HG02970 (cell line): Measurements from ENCODE around the gene KIF13A.
"Not testable (repeated sequence)": the region's sequence is repeated elsewhere in the genome, so short reads cannot be mapped to it uniquely, and the experiment has no call there.

Source experiments
- ATAC-seq: cut with Tn5 transposase; IDR thresholded peaks from one replicate; pipeline ENCODE4 v1.9.1; 2021; ENCODE audit warnings: mild to moderate bottlenecking, moderate library complexity, moderate number of reproducible peaks; ENCODE audit not compliant: unreplicated experiment, low FRiP score

The KIF13A gene

GRCh38 chr6:17971128-17972073, 16.0 kb downstream of the KIF13A start:
- ATAC-seq = no peak

DNA sequence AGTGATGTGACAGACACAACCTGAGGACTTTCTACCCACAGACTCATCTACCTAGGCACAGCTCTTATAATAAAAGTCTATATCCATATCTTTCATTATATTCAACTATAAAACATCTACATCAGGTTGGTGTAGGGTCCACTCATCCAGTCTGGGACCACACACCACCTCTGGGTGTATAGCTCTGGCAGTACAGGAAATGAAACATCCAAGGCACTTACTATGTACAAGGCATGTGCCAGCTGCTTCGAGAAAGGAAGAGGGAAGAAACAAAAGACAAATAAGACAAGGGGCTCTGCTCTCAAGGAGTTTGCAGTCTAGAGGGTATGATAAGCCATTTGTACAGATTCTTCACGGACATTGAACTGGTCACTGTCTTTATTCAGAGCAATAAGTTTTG, 18.6 kb downstream of the KIF13A start:
- no peak for ATAC-seq

DNA sequence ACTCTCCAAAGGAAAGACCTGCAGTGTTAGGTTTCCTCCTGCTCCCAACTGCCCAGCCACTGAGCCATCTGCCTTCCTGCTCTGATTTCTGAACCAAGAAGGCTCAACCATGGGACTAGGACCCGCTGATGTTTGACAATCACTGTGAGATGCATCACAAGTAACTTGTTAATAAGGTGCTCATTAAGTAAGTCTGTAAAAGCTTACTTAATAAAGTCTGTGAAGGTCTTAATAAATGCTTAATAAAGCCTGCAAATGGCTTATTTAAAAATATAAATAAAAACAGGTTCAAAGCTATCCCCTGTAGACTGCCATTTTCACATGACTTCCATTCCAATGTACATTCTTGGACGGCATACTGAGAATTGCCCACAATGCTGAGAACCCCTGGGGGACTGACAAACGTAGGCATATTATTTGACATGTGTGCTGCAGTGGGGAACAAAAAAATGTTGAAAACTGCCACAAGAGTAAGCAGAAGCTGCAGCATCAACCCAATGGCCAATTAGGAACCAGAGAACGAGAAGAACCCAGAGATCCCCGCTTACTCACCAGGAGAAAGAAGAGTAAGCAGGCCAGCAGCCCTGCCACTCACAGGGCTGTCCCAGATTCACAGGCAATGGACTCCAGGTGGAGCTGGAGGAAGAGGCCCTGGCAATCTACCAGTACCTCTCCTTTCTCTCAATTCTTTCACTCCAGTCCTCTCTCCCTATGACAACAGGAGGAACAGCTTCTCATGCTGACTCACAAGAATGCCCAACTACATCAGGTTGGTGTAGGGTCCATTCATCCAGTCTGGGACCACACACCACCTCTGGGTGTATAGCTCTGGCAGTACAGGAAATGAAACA, 19.5 kb downstream of the KIF13A start:
- ATAC-seq = no peak

GRCh38 chr6:17966451-17966850, 21.0 kb downstream of the KIF13A start:
- ATAC-seq = no peak

- no peak for ATAC-seq
These were observed 22.0 kb downstream of the KIF13A start for GRCh38 chr6:17965397-17965796.

GRCh38 chr6:17964633-17965032, 22.8 kb downstream of the KIF13A start:
- no peak for ATAC-seq

DNA sequence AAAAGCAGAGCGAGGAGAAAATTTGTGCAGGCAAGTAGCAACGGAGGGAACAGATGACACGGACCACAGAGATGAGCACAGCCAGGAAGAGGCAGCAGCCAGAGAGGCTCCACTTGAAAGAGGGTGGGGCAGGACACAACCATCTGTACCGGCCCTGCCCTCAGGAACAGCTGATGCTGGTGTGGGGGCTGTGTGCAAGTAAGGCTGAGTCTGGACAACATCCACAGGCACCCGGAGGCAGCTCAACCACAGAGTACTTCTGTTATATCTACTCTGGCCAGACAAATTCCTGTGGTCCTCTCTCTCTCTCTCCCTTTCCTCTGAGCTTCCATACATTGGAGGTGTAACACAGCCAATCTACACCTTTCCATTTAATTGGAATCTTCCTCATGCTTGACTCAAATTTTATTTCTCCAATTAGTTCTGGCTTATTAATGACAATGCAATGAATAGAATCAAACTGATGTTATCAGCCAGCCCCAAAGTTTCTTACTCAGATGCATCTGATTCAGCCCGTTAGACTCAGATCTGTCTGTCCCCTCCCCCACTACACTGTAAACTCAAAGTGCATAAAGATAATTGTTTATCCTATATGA, 24.9 kb downstream of the KIF13A start:
- ATAC-seq = no peak

DNA sequence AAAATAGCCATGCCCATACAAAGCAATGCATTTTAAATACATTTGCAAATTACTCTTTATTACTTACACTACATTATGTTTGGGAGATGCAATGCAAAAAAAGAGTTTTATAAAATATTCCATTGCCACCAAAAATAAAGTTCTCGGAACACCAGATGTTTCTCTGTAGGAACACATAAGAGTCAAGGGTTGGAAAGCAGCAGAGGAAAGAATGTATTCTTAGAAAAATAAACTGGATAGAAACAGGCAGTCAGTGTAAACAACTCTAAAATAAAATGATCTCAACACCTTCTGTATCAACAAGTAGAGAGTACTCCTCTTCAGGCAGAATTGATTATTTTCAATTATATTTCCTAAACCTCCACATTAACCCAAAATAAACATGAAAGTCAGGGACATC, 28.1 kb downstream of the KIF13A start:
- ATAC-seq = no peak

DNA sequence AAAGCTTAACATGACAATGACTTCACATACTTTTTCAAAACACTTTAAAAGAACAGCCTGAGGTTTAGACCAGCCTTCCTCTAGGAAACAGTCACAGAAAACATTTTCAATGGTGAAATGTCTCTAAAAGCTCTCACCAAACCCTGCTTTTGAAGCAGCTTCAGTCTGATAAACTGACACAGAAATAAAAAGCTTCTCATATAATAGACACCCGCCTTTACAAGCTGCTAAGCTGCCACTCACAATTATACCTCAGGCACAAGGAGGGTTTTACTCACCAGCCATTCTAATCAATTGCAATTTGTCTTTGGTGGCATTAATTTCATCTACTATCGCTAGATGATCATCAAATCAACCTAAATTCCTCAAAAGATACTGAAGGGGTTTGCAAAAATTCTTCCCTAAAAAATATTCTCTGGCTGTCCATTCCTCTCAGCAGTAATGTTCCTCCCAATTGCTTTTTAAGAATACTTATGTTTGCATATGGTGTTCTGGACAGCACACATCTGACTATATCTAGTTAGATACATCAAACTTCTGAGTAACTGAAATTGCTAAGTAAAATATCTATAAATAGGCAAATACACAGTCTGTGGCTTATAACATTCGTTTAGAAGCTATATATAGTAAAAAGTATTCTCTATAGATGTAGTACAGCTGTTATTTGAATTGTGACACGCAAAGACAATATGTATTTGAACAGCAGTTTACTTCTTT, 29.4 kb downstream of the KIF13A start:
- no peak for ATAC-seq

DNA sequence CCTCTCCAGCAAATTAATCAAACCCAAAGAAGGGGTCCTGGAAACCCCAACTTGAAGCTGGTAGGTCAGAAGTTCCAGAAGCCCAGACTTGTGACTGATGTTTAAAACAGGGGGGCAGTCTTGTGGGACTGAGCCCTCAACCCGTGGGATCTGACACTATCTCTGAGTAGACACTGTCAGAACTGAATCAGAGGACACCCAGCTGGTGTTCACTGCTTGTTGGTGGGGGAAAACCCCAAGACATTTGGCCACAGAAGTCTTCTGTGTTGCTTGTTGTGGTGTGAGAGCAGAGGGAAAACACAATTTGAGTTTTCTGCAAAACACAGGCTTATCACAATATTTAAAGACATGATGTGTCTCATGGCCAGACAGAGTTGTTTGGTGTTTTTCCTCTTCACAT, 29.9 kb downstream of the KIF13A start:
- ATAC-seq = no peak

DNA sequence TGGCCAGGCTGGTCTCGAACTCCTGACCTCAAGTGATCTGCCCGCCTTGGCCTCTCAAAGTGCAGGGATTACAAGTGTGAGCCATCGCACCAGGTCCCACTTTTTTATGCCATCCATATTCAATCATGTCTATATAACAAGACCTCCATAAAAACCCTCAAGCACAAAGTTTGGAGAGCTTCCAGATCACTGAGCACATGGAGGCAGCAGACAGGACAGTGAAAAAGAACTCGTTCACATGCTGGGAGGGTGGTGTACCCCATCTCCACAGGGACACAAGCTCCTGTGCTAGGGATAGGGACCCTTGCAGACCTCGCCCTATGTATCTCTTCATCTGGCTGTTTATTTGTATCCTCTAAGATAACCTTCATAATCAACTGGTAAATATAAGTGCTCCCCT, 30.3 kb downstream of the KIF13A start:
- no peak for ATAC-seq

GRCh38 chr6:17950095-17950494, 37.3 kb downstream of the KIF13A start:
- ATAC-seq = no peak

DNA sequence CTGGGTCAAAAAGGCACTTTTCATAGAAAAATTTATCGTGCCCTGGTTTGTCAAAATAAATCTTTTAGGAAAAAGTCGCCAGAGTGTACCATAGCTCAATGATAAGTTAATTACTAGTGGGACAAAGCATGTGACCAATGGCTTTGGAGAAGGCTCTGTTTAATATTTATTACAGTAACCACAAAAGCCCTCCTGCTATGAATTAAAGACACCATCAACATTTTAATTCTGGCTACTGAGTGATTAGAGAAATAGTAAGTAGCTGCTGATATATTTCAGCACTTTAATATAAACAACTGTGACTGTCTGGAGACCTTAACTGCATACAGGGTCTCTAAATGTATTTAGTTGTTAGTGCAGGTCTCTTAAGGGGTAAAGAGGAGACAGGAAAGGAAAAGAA, 38.3 kb downstream of the KIF13A start:
- no peak for ATAC-seq

DNA sequence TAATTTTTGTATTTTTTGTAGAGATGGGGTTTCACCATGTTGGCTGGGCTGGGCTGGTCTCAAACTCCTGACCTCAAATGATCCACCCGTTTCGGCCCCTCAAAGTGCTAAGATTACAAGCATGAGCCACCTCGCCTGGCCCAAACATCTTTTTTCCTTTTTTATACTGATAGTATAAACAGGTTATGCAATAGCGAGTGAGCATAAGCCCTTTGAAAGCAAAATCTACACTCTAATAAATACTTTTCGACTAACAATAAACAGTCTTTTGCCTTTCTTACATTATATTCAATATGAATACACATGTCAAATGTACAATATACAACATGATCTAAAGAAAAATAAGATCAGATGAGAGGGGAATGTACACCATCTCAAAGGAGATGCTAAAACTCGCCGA, 38.7 kb downstream of the KIF13A start:
- no peak for ATAC-seq

GRCh38 chr6:17947574-17947973, 39.9 kb downstream of the KIF13A start:
- ATAC-seq = not testable (repeated sequence)

GRCh38 chr6:17945575-17945974, 41.9 kb downstream of the KIF13A start:
- no peak for ATAC-seq

GRCh38 chr6:17945111-17945510, 42.3 kb downstream of the KIF13A start:
- no peak for ATAC-seq

DNA sequence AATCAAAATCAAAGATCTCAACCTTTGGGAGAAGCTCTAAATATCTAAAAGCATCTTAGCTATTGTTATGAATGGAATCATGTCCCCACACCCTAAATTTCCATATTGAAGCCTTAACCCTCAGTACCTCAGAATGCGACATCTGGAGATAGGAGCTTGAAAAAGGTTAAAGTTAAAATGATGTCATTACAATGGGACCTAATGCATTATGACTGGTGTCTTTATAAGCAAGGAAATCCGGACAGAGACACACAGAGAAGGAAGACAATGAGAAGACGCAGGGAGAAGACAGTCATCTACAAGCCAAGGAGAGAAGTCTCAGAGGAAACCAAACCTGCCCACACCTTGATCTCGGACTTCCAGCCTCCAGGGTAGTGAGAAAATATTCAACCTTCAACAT, 46.1 kb downstream of the KIF13A start:
- ATAC-seq = no peak

- ATAC-seq = no peak
These were observed 47.2 kb downstream of the KIF13A start for GRCh38 chr6:17940151-17940792.

DNA sequence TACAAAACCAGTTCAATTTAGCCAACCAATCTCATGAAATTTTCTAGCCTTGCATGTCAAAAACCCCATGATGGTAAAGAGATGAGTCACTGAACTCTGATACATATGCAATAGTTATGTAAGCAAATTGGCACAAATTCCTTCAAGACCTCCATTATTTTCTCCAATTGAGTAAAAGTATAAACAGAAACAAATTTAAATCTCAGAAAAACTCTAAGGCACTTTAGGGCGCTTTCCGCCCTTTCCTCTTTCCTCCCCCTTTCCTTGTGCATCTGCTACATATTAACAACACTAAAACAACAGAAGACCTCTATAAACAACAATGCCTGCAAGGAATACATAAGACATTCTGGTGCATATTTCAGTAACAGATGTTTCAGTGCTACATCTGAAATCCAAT, 48.5 kb downstream of the KIF13A start:
- ATAC-seq = no peak
